IMR-90 (cell line): Measurements from ENCODE around the gene CYB5A. TPM values are rescaled to one million over a fixed set of nuclear protein-coding genes. Genes with fewer than 3 reads are reported as not detected.

Experiments
- ATAC-seq: fragments of 200-7000 bp; cut with Tn5 transposase; 2 replicates; pipeline ENCODE4 v1.9.1; 2020; ENCODE audit warnings: low read depth, mild to moderate bottlenecking, moderate library complexity
- BruUV-seq: library from RNA; stranded (reverse); fragments of 400-500 nt; replicated peaks from 2 replicates; lab custom pipeline; 2021; lab: Mats Ljungman, UMichigan
- CTCF ChIA-PET: fragments of 300-600 bp; formaldehyde crosslinking; extraction: SDS; loops from one replicate; lab custom pipeline; 2021; ENCODE audit warnings: antibody characterized with exemption; lab: Yijun Ruan, JAX
- POLR2A ChIA-PET: fragments of 300-600 bp; sonication (Branson Sonifier 250); formaldehyde crosslinking; loops from one replicate; lab custom pipeline; 2022; ENCODE audit warnings: antibody characterized with exemption; ENCODE audit not compliant: unreplicated experiment; lab: Charles Lee
- DNase-seq: peaks from one replicate; pipeline ENCODE4 v3.0.0; 2013
- H2AFZ ChIP-seq: replicated peaks from 2 replicates; pipeline ENCODE3; 2013; ENCODE audit warnings: low read length, mild to moderate bottlenecking; ENCODE audit not compliant: poor library complexity
- H2AK5ac ChIP-seq: 2 replicates; pipeline ENCODE4 v1.6.1; 2013; ENCODE audit warnings: low read depth, low read length, inconsistent platforms
- H2AK9ac ChIP-seq: replicated peaks from 2 replicates; pipeline ENCODE3; 2013; ENCODE audit warnings: mild to moderate bottlenecking, low read depth, low read length, moderate library complexity; ENCODE audit not compliant: poor library complexity
- H2BK120ac ChIP-seq: 2 replicates; pipeline ENCODE4 v1.6.1; 2013; ENCODE audit warnings: low read depth, low read length, inconsistent platforms
- H2BK15ac ChIP-seq: 3 replicates; pipeline ENCODE4 v1.6.1; 2013; ENCODE audit warnings: low read depth, low read length, inconsistent platforms
- H2BK20ac ChIP-seq: 2 replicates; pipeline ENCODE4 v1.6.1; 2013; ENCODE audit warnings: low read depth, mild to moderate bottlenecking, inconsistent platforms, low read length, moderate library complexity
- H2BK5ac ChIP-seq: 2 replicates; pipeline ENCODE4 v1.6.1; 2013; ENCODE audit warnings: mild to moderate bottlenecking, low read depth, low read length, inconsistent platforms; ENCODE audit not compliant: poor library complexity, severe bottlenecking
- H3K14ac ChIP-seq: replicated peaks from 2 replicates; pipeline ENCODE4 v1.6.1; 2013; ENCODE audit warnings: low read depth, low read length, inconsistent platforms
- H3K18ac ChIP-seq: 2 replicates; pipeline ENCODE4 v1.6.1; 2013; ENCODE audit warnings: low read depth, low read length, control low read depth
- H3K23ac ChIP-seq: 2 replicates; pipeline ENCODE4 v1.6.1; 2013; ENCODE audit warnings: low read depth, low read length, inconsistent platforms
- H3K27ac ChIP-seq: 2 replicates; pipeline ENCODE4 v1.5.1; 2013; ENCODE audit warnings: mild to moderate bottlenecking, control low read depth, low read length; ENCODE audit not compliant: insufficient read depth
- H3K27me3 ChIP-seq: 2 replicates; pipeline ENCODE4 v1.6.1; 2013; ENCODE audit warnings: low read length; ENCODE audit not compliant: control insufficient read depth, insufficient read depth
- H3K36me3 ChIP-seq: 2 replicates; pipeline ENCODE4 v1.6.1; 2013; ENCODE audit warnings: low read length, mixed read lengths; ENCODE audit not compliant: control insufficient read depth, insufficient read depth
- H3K4ac ChIP-seq: 2 replicates; pipeline ENCODE4 v1.6.1; 2013; ENCODE audit warnings: low read depth, low read length, inconsistent platforms
- H3K4me1 ChIP-seq: 2 replicates; pipeline ENCODE4 v1.6.1; 2013; ENCODE audit warnings: low read length, mixed read lengths; ENCODE audit not compliant: control insufficient read depth, insufficient read depth
- H3K4me2 ChIP-seq: 2 replicates; pipeline ENCODE4 v1.6.1; 2013; ENCODE audit warnings: low read depth, mild to moderate bottlenecking, control low read depth, low read length, moderate library complexity
- H3K4me3 ChIP-seq: 2 replicates; pipeline ENCODE4 v1.5.1; 2013; ENCODE audit warnings: low read depth, mild to moderate bottlenecking, control low read depth, low read length, moderate library complexity; ENCODE audit not compliant: insufficient read depth
- H3K56ac ChIP-seq: 2 replicates; pipeline ENCODE4 v1.6.1; 2013; ENCODE audit warnings: low read length, inconsistent platforms; ENCODE audit not compliant: insufficient read depth; ENCODE audit errors: extremely low read depth
- H3K79me1 ChIP-seq, 2 experiments: 2 replicates each; pipeline ENCODE4 v1.6.1; 2013; ENCODE audit warnings: low read length in 2 of 2, inconsistent platforms in 1 of 2, low read depth in 1 of 2
- H3K9ac ChIP-seq: 2 replicates; pipeline ENCODE4 v1.6.1; 2013; ENCODE audit warnings: low read depth, low read length, control low read depth
- H3K9me1 ChIP-seq: 2 replicates; pipeline ENCODE4 v1.6.1; 2013; ENCODE audit warnings: low read length, inconsistent platforms; ENCODE audit not compliant: insufficient read depth
- H3K9me3 ChIP-seq: 2 replicates; pipeline ENCODE4 v1.6.1; 2013; ENCODE audit warnings: low read length; ENCODE audit not compliant: control insufficient read depth, insufficient read depth
- H4K20me1 ChIP-seq: 2 replicates; pipeline ENCODE4 v1.6.1; 2013; ENCODE audit warnings: low read length, inconsistent platforms; ENCODE audit not compliant: insufficient read depth
- H4K5ac ChIP-seq: 2 replicates; pipeline ENCODE4 v1.6.1; 2013; ENCODE audit warnings: mild to moderate bottlenecking, low read depth, low read length, control low read depth
- H4K8ac ChIP-seq, 2 experiments: 2 replicates each; pipeline ENCODE4 v1.6.1; 2013; ENCODE audit warnings: low read depth in 2 of 2, low read length in 2 of 2, control low read depth in 1 of 2, inconsistent platforms in 1 of 2
- H4K91ac ChIP-seq: 2 replicates; pipeline ENCODE4 v1.6.1; 2013; ENCODE audit warnings: low read depth, low read length, inconsistent platforms; ENCODE audit not compliant: insufficient read depth
- BHLHE40 ChIP-seq: fragments of 150-350 bp; IDR thresholded peaks from 2 replicates; pipeline ENCODE4 v1.6.1; 2016; ENCODE audit warnings: mild to moderate bottlenecking, low read depth, low read length
- CEBPB ChIP-seq: IDR thresholded peaks from 2 replicates; pipeline ENCODE4 v1.6.1; 2012; ENCODE audit warnings: low read depth, low read length, improper control_type of control experiment
- CHD1 ChIP-seq: IDR thresholded peaks from 2 replicates; pipeline ENCODE4 v1.6.1; 2012; ENCODE audit warnings: low read depth, low read length, improper control_type of control experiment
- CTCF ChIP-seq: conservative IDR thresholded peaks from 2 replicates; pipeline ENCODE4 v1.5.1; 2012; ENCODE audit warnings: mild to moderate bottlenecking, low read depth, low read length, improper control_type of control experiment
- FOS ChIP-seq: fragments of 150-350 bp; IDR thresholded peaks from 2 replicates; pipeline ENCODE4 v1.6.1; 2016; ENCODE audit warnings: low read depth, low read length
- MAZ ChIP-seq: IDR thresholded peaks from 2 replicates; pipeline ENCODE4 v1.6.1; 2012; ENCODE audit warnings: low read depth, mild to moderate bottlenecking, low read length, improper control_type of control experiment, moderate library complexity, borderline replicate concordance
- MXI1 ChIP-seq: IDR thresholded peaks from 2 replicates; pipeline ENCODE4 v1.6.1; 2012; ENCODE audit warnings: low read depth, mild to moderate bottlenecking, low read length, moderate library complexity, borderline replicate concordance
- NFE2L2 ChIP-seq: fragments of 150-350 bp; IDR thresholded peaks from 2 replicates; pipeline ENCODE4 v1.6.1; 2016; ENCODE audit warnings: low read depth, mild to moderate bottlenecking, low read length
- RAD21 ChIP-seq: IDR thresholded peaks from 2 replicates; pipeline ENCODE4 v1.6.1; 2012; ENCODE audit warnings: low read length, improper control_type of control experiment
- RCOR1 ChIP-seq: IDR thresholded peaks from 2 replicates; pipeline ENCODE4 v1.6.1; 2012; ENCODE audit warnings: mild to moderate bottlenecking, low read length, improper control_type of control experiment; ENCODE audit not compliant: insufficient replicate concordance
- RFX5 ChIP-seq: IDR thresholded peaks from 2 replicates; pipeline ENCODE4 v1.8.0; 2012; ENCODE audit warnings: low read depth, mild to moderate bottlenecking, low read length, moderate library complexity
- WGBS, 2 experiments: methylation state at CpG; one replicate each; pipeline versions ENCODE4 v1.1.5 to v1.1.7; 2013; ENCODE audit warnings: missing lambda C conversion rate in 2 of 2; ENCODE audit not compliant: insufficient read length in 1 of 2; ENCODE audit errors: extremely low coverage in 2 of 2; 5-methylcytosine and 5-hydroxymethylcytosine counted together
- dilution Hi-C: fragments of 300-500 bp; cut with HindIII; formaldehyde crosslinking; loops from one replicate; pipeline ENCODE4 v1.14.3; 2018; ENCODE audit warnings: low sequenced_read_pairs; ENCODE audit not compliant: unreplicated experiment
- in situ Hi-C: fragments of 300-500 bp; cut with MboI; formaldehyde crosslinking; loops from 3 replicates; pipeline ENCODE4 v1.14.3; 2019; ENCODE audit warnings: low sequenced_read_pairs, inconsistent platforms, mixed read lengths
- intact Hi-C: fragments of 100-400 bp; cut with micrococcal nuclease; formaldehyde crosslinking; loops from 2 replicates; pipeline ENCODE4 v1.10.0; 2022
- polyA plus RNA-seq, 3 experiments: library from polyadenylated mRNA; depleted of rRNA; stranded (reverse); fragments of >200 nt; gene quantifications; 2 replicates each; pipeline ENCODE4 v1.2.3, GENCODE V29; 2012; ENCODE audit warnings: low replicate concordance in 1 of 3
- total RNA-seq: library from RNA; depleted of rRNA; stranded (reverse); fragments of >200 nt; gene quantifications from 2 replicates; pipeline ENCODE4 v1.2.3, GENCODE V29; 2012
- TF ChIP-seq, protein P1 (sequence below): fragments of 150-350 bp; IDR thresholded peaks from 2 replicates; pipeline ENCODE4 v1.6.1; 2017; ENCODE audit warnings: mild to moderate bottlenecking, antibody characterized with exemption, low read length, low read depth

Gene CYB5A
- total and polyA plus RNA-seq, 2 of the 4 experiments (the other 2 are of a cell fraction) = 13.4 to 47.9 TPM

DNA sequence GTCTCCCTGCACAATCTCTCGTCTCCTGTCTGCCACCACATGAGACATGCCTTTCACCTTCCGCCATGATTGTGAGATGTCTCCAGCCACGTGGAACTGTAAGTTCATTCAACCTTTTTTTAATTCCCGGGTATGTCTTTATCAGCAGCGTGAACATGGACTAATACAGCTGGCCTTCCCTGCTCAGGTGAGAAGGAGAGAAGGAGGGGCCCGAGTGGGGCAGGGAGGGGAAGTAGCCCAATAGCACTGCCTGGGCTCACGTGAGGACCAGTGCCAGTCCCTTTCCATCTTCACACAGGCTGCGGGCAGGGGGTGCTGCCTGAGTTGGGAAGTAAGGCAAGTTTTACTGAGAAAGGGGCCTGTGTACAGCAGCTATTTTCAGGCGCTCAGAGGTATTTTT is 70.7 kb downstream of the CYB5A start:
- ATAC-seq (no peak), DNase-seq (no peak)
- Histone ChIP-seq H3K56ac (no peak overlapping the region), H2AFZ (no peak overlapping the region), H3K4ac (no peak overlapping the region), H3K14ac (no peak overlapping the region), H2BK5ac (no peak overlapping the region), H3K23ac (no peak overlapping the region), H4K20me1 (no peaks in the 10 kb centered on the region), H3K9me3 (no peaks in the 10 kb centered on the region), H3K18ac (no peak overlapping the region), H4K5ac (no peak overlapping the region), H3K27ac (no peak overlapping the region), H3K79me1 (no peaks in the 10 kb centered on the region), H2BK15ac (no peak overlapping the region), H3K4me2 (no peak overlapping the region), H2AK9ac (no peak overlapping the region), H3K27me3 (peaks cover 10% of the 10 kb centered on the region), H2BK20ac (no peak overlapping the region), H3K9ac (no peak overlapping the region), H3K9me1 (no peaks in the 10 kb centered on the region), H3K36me3 (no peaks in the 10 kb centered on the region), H3K4me1 (no peaks in the 10 kb centered on the region; the same call in 1 of the 2 replicates), H4K8ac (no peak overlapping the region), H4K91ac (no peak overlapping the region), H2BK120ac (no peak overlapping the region), H2AK5ac (no peak overlapping the region), H3K4me3 (no peak overlapping the region)
- no TSS peak for BruUV-seq
- dilution Hi-C loops (no loop called here), in situ Hi-C loops (loop anchor here (25.0 kb wide), 1 partner anchor 341 kb away; no protein-coding TSS in a partner anchor), intact Hi-C loops (no loop called here)
- ChIA-PET POLR2A (no interaction called here), CTCF (interaction anchor here (0.6 kb wide), 1 partner anchor 1276 kb away, joined by 3 read pairs; no protein-coding TSS in a partner anchor)
- TF ChIP-seq RAD21 = no peak
- TF ChIP-seq MXI1 = no peak
- TF ChIP-seq RCOR1 = no peak
- TF ChIP-seq FOS = no peak
- TF ChIP-seq, protein P1, sequence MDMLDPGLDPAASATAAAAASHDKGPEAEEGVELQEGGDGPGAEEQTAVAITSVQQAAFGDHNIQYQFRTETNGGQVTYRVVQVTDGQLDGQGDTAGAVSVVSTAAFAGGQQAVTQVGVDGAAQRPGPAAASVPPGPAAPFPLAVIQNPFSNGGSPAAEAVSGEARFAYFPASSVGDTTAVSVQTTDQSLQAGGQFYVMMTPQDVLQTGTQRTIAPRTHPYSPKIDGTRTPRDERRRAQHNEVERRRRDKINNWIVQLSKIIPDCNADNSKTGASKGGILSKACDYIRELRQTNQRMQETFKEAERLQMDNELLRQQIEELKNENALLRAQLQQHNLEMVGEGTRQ = no peak
- no peak for TF ChIP-seq MAZ
- no peak for TF ChIP-seq CEBPB
- TF ChIP-seq CTCF = no peak
- no peak for TF ChIP-seq BHLHE40
- TF ChIP-seq NFE2L2 = no peak
- no peak for TF ChIP-seq CHD1
- TF ChIP-seq RFX5 = no peak
- WGBS, 2 experiments = 88% methylated on average over 3 of the region's 9 CpGs; no CpG with 5 or more reads in 1 of the 2 experiments
